Measurements from ENCODE around the gene MEI1.

Gene MEI1

DNA sequence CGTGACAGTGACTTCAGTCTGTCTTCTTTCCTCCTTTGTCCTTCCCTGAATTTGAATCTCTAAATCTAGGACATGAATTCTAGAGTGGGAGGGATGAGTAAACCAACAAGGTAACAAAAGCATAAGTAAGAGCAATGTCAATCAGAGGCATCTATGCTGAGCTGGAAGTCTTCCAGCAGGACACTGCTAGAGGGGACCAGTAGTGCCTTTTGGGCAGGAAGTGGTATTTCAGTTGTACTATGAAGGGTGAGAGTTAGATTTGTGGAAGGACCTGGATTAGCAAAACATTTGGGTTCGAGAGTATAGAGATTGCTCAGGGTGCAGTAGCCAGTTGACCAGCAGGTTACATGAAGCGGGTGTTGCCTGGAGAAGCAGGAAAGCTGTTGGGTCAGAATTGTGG is 40.3 kb downstream of the MEI1 start:
- no peak overlapping the region for H3K4me3 ChIP-seq (replicated peaks; ENCODE audit: insufficient read depth, low read length)
- DNase-seq (ENCODE audit: low read depth in 1 of 2, low spot score in 1 of 2): no peak
- TF ChIP-seq POLR2AphosphoS5 (IDR thresholded peaks at IDR 0.05; ENCODE audit: low read depth): no peak
- TF ChIP-seq CTCF (IDR thresholded peaks at IDR 0.05; ENCODE audit: insufficient read depth, low read length): no peak
- TF ChIP-seq, protein P1, sequence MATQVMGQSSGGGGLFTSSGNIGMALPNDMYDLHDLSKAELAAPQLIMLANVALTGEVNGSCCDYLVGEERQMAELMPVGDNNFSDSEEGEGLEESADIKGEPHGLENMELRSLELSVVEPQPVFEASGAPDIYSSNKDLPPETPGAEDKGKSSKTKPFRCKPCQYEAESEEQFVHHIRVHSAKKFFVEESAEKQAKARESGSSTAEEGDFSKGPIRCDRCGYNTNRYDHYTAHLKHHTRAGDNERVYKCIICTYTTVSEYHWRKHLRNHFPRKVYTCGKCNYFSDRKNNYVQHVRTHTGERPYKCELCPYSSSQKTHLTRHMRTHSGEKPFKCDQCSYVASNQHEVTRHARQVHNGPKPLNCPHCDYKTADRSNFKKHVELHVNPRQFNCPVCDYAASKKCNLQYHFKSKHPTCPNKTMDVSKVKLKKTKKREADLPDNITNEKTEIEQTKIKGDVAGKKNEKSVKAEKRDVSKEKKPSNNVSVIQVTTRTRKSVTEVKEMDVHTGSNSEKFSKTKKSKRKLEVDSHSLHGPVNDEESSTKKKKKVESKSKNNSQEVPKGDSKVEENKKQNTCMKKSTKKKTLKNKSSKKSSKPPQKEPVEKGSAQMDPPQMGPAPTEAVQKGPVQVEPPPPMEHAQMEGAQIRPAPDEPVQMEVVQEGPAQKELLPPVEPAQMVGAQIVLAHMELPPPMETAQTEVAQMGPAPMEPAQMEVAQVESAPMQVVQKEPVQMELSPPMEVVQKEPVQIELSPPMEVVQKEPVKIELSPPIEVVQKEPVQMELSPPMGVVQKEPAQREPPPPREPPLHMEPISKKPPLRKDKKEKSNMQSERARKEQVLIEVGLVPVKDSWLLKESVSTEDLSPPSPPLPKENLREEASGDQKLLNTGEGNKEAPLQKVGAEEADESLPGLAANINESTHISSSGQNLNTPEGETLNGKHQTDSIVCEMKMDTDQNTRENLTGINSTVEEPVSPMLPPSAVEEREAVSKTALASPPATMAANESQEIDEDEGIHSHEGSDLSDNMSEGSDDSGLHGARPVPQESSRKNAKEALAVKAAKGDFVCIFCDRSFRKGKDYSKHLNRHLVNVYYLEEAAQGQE (IDR thresholded peaks at IDR 0.05; ENCODE audit: insufficient replicate concordance, low read depth): no peak
- TF ChIP-seq SPI1 (IDR thresholded peaks at IDR 0.05; ENCODE audit: borderline replicate concordance, low read depth): no peak
- no peak for TF ChIP-seq GABPA (IDR thresholded peaks at IDR 0.05; ENCODE audit: low read depth)
- no peaks in the 10 kb centered on the region for H3K27me3 ChIP-seq (ENCODE audit: insufficient read depth, poor library complexity, severe bottlenecking)
- no peak overlapping the region for H3K27ac ChIP-seq (replicated peaks)

- H3K4me3 ChIP-seq (replicated peaks; ENCODE audit: insufficient read depth, low read length): no peak overlapping the region
- DNase-seq (ENCODE audit: low read depth in 1 of 2, low spot score in 1 of 2): no peak
- TF ChIP-seq CTCF (IDR thresholded peaks at IDR 0.05; ENCODE audit: insufficient read depth, low read length): no peak
- TF ChIP-seq SPI1 (IDR thresholded peaks at IDR 0.05; ENCODE audit: borderline replicate concordance, low read depth): no peak
- TF ChIP-seq, protein P1 (IDR thresholded peaks at IDR 0.05; ENCODE audit: insufficient replicate concordance, low read depth): no peak
- TF ChIP-seq POLR2AphosphoS5 (IDR thresholded peaks at IDR 0.05; ENCODE audit: low read depth): no peak
- TF ChIP-seq GABPA (IDR thresholded peaks at IDR 0.05; ENCODE audit: low read depth): no peak
Measured at GRCh38 chr22:41742918-41743317, 43.6 kb downstream of the MEI1 start.

DNA sequence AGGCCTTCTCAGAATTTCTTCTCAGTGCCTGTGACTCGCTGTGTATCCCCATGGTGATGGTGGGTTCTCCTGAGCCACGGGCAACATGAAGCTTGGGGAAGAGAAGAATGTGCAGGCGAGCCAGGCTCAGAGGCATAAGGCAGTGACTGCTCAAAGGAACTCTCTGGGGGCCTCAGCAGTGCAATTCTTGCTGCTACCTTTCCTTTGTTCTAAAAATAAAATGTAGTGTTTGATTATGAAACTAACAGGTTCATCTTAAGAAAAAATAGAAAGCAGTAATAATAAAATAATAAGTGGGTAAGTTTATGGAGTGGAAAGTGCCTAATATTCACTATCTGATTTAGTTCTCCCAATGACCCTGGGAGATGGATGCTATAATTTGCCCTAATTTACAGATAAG is 46.7 kb downstream of the MEI1 start:
- DNase-seq (ENCODE audit: low read depth in 1 of 2, low spot score in 1 of 2): no peak
- no peak for TF ChIP-seq SPI1 (IDR thresholded peaks at IDR 0.05; ENCODE audit: borderline replicate concordance, low read depth)
- TF ChIP-seq, protein P1 (IDR thresholded peaks at IDR 0.05; ENCODE audit: insufficient replicate concordance, low read depth): no peak
- TF ChIP-seq GABPA (IDR thresholded peaks at IDR 0.05; ENCODE audit: low read depth): no peak
- no peak for TF ChIP-seq POLR2AphosphoS5 (IDR thresholded peaks at IDR 0.05; ENCODE audit: low read depth)
- no peak for TF ChIP-seq CTCF (IDR thresholded peaks at IDR 0.05; ENCODE audit: insufficient read depth, low read length)
- no peak overlapping the region for H3K27ac ChIP-seq (replicated peaks)
- no peak overlapping the region for H3K4me3 ChIP-seq (replicated peaks; ENCODE audit: insufficient read depth, low read length)
- H3K27me3 ChIP-seq (ENCODE audit: insufficient read depth, poor library complexity, severe bottlenecking): no peaks in the 10 kb centered on the region

More at GRCh38 chr22:41742918-41743317, 43.6 kb downstream of the MEI1 start:
- no peak overlapping the region for H3K27ac ChIP-seq (replicated peaks)
- H3K27me3 ChIP-seq (ENCODE audit: insufficient read depth, poor library complexity, severe bottlenecking): no peaks in the 10 kb centered on the region

Measured in HL-60 (cell line).